HG02870 (cell line): ENCODE results near the gene CUBN.

Experiments
- ATAC-seq: cut with Tn5 transposase; IDR thresholded peaks from one replicate; pipeline ENCODE4 v1.9.1; 2021; ENCODE audit warnings: mild to moderate bottlenecking, moderate library complexity; ENCODE audit not compliant: unreplicated experiment

Gene CUBN

GRCh38 chr10:16931930-16932329, 197.7 kb downstream of the CUBN start:
- no peak for ATAC-seq

- no peak for ATAC-seq
Observed at GRCh38 chr10:16930540-16930939, 199.1 kb downstream of the CUBN start.

GRCh38 chr10:16929069-16929468, 200.5 kb downstream of the CUBN start:
- no peak for ATAC-seq

GRCh38 chr10:16927546-16927945, 202.1 kb downstream of the CUBN start:
- ATAC-seq, result no peak

DNA sequence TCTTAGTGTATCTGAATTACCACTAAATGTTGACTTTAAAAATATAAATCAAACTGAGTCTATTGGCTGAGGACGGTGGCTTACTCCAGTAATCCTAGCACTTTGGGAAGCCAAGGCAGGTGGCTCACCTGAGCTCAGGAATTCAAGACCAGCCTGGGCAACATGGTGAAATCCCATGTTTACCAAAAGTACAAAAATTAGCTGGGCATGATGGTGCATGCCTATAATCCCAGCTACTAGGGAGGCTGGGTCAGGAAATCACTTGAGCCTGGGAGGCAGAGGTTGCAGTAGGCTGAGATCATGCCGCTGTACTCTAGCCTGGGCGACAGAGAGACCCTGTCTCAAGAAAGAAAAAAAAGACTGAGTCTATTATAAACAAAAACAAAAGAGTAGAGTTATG, 205.9 kb downstream of the CUBN start:
- ATAC-seq, result no peak

DNA sequence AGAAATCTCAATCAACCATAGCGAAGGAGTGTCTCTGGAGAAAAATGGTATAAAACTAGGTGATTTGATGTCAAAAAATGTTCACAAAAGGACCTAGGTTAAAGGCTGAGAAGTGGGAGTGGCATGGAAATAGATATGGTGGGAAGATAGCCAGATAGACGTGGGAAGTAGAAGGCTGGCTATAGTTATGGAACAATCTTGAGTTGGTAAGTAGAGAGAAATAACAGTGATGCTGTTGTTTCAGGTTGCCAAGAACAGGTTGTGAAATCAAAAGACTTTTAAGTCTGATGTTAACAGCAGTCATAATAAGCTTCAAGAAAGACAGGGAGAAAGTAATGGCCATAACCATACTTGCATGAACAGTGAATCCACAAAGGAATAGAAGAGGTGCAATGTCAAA, 206.3 kb downstream of the CUBN start:
- ATAC-seq, result no peak

GRCh38 chr10:16919121-16919982, 210.3 kb downstream of the CUBN start:
- ATAC-seq, result no peak

GRCh38 chr10:16916496-16916895, 213.1 kb downstream of the CUBN start:
- ATAC-seq, result no peak

GRCh38 chr10:16915300-16915699, 214.3 kb downstream of the CUBN start:
- ATAC-seq, result no peak

DNA sequence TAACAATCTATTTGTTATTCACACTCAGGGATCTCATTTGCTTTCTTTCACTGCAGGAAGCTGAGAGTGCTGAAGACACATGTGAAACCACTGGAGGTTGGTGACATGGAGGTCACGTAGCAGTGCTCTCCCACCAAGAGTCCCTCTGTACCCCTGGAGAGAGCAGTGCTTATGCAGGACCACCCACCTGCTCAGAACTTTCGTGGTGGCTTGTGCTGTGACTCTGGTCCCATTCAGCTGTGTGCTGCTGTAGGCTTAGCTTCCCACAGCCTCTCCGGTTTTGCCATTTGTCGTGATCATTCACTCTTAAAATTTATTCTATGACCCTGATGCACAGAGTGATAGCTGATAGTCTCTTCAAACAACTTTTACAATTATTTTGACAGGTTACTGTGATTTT, 216.3 kb downstream of the CUBN start:
- no peak for ATAC-seq

DNA sequence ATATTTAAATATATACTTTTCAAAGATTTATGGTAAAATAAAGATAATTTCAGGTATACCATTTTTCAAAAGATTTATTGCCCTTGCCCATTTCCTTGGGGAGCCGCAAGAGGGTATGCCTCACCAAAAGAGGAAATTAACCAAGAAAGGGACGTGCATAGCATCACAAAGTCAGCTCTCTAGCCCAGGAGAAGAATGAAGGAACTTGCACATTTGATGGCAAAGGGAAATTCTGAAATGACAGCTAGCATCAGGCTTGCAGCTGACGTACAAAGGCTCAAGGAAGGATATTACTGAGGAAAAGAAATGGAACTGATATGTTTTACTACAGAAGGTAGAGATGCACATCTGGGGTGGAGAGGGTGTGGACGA, 218.8 kb downstream of the CUBN start:
- ATAC-seq, result no peak

DNA sequence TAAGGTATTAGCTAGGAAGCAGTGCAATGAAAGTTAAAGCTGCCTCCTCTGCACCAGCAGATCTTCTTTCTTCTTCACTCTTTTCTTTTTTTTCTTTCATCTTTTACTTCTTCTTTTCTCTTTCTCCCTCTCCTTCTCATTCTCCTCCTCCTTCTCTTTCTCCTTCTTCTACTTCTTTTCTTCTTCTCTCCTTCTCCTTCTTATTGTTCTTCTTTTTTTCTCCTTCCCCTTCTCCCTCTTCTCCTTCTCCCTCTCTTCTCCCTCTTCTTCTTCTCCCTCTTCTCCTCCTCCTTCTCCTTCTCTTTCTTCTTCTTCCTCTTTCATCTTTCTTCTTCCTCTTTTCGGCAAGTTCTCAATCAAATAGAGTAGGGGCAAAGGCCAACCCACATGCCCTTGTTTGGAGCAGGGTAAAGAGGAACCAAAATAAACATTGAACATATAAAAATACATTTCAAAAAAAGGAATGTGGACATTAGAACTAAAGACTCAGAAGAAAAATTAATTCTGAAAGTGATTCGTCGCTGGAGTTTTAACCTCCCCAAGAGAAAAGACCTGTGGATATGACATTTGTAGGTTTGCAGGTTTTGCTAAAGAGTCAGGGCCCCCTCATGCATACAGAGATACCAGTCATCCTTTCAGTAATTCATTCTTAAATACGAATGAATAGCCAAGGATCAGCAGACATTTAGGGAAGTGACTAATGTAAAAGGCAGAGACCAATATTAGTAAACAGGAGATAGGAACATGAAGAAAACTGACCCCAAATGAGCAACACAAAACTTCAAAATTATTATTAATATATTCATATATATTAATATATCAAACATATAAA, 219.4 kb downstream of the CUBN start:
- ATAC-seq, result no peak

- no peak for ATAC-seq
Observed at GRCh38 chr10:16909271-16909767, 220.3 kb downstream of the CUBN start.

DNA sequence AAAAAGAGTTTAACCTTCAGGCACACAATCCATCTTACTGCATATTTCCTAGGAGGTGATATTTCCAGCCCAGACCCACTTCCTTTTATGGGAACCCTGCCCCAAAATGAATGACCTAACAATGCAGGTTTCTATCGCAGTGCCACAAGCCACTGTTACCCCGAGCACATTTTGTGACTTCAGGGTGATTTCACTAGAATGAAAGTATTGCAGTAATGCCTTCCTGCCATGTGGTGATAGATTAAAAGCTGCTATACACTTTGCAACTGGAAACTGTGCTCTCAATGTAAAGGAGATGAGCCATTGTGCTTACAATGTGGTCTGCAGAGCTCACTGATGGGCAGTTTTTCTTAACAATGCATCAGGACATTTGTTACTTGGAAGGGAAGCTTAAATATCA, 221.9 kb downstream of the CUBN start:
- no peak for ATAC-seq

GRCh38 chr10:16905320-16905719, 224.3 kb downstream of the CUBN start:
- no peak for ATAC-seq

GRCh38 chr10:16904639-16905061, 225.0 kb downstream of the CUBN start:
- no peak for ATAC-seq

DNA sequence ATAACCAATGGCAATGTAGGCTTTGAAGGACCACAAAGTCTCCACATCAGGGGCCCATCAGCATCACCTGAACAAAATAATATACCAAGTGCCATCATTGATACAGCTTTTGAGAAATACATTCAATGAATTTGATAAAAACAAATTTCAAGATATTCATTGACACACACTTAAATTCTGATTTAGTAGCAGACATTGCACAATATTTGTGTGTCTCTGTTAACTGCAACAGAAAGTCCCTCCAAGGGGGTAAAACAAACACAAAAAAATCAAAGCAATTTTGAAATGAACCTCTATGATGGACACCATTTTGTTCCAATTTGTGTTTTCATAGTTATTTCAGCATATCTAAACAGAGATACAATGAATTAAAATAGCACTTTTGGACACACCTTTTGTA, 225.6 kb downstream of the CUBN start:
- no peak for ATAC-seq

DNA sequence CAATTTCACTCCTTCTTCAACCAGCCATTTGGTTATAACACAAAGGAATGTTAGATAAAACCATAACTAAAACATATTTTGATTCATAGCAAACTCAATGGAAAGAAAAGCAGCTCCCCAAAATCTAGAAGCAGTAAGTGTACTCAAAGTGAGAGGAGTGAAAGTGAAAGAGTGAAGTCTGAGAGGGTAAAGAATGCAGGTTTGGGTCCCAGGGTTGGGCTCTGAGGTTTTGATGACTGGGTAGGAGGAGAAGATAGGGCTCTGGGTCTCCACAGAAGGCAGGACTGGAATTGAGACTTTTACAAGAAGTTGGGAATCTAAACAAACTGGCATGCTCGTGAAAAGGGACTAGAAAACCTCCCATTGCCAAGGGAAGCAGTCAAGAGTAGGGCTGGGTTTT, 227.0 kb downstream of the CUBN start:
- ATAC-seq, result no peak

- ATAC-seq, result no peak
Observed at GRCh38 chr10:16901106-16901505, 228.5 kb downstream of the CUBN start.

- ATAC-seq, result no peak
Observed at GRCh38 chr10:16896993-16897392, 232.6 kb downstream of the CUBN start.

DNA sequence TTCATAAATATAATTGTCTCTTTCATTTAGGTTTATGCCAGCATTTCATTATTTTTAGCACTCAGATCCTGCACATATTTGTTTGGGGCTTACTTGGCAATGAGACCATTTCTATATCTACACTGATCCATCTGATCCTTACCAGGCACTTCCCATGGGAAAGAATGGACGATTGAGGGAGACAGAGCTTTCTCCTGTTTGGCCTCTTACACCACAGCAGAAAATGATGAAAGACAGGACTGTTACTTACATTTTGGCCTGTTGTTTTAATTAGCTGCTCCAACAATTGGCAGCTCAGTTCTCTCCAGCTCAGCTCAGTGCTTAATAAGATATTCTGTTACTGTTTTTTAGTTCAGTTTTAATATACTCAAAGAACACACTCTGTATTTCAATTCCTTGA, 234.8 kb downstream of the CUBN start:
- no peak for ATAC-seq

DNA sequence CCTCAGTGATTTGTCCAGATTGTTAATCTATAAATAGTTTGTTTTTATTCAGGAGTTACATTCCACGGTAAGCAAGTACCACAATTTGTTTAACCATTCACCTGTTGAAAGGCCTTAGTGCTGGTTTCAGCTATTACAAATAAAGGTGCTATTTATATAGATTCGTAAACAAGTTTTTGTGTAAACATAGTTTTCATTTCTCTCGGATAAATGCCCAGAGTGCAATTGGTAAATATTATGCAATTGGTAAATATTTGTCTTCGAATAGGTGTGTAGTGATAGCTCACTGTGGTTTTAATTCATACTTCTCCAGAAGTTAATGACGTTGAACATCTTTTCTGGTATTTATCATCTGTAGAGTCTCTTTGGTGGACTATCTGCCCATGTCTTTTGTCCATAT, 235.9 kb downstream of the CUBN start:
- no peak for ATAC-seq
